ENCODE measurements around the gene CPSF7. TPM values are rescaled to one million over a fixed set of nuclear protein-coding genes. Genes with fewer than 3 reads are reported as not detected.
"Not testable (repeated sequence)": the region's sequence is repeated elsewhere in the genome, so short reads cannot be mapped to it uniquely, and the experiment has no call there.

The CPSF7 gene
- total RNA-seq, 1 donor from 2014 or later, result 63.2 TPM

DNA sequence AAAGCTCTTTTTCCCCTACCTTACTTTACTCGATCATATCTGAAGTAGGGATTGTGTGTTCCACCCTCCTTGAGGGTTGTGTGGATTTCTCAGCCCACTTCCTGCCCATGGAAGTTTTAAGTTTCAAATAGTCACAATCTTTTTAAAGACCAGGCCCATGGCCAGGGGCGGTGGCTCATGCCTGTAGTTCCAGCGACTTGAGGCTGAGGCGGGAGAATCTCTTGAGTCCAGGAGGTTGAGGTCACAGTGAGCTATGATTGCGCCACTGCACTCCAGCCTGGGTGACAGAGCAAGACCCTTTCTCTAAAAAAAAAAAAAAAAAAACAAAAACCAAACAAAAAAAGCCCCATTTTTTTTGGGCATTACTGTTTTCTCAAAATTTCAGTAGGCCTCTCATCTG is 42.5 kb upstream of the CPSF7 start:
- no peak overlapping the region for H2AFZ ChIP-seq (ENCODE audit: low read depth, low read length)
- peaks cover 12% of the 10 kb centered on the region for H3K4me1 Mint-ChIP-seq (ENCODE audit: low read depth, unreplicated experiment)
- H3K36me3 Mint-ChIP-seq (ENCODE audit: low read depth, unreplicated experiment), result peaks cover 19% of the 10 kb centered on the region
- H3K79me2 ChIP-seq (ENCODE audit: insufficient read depth, low read length), result no peaks in the 10 kb centered on the region
- H3K27me3 ChIP-seq (ENCODE audit: insufficient read depth, low read length), result no peaks in the 10 kb centered on the region
- no peak overlapping the region for H3K9ac ChIP-seq (ENCODE audit: low read length)
- H3K9me3 Mint-ChIP-seq (ENCODE audit: unreplicated experiment), result no peaks in the 10 kb centered on the region
- no peak overlapping the region for H3K4me3 Mint-ChIP-seq (ENCODE audit: unreplicated experiment)
- no peaks in the 10 kb centered on the region for H3K9me3 ChIP-seq (ENCODE audit: insufficient read depth, low read depth, low read length)
- TF ChIP-seq, protein P1, sequence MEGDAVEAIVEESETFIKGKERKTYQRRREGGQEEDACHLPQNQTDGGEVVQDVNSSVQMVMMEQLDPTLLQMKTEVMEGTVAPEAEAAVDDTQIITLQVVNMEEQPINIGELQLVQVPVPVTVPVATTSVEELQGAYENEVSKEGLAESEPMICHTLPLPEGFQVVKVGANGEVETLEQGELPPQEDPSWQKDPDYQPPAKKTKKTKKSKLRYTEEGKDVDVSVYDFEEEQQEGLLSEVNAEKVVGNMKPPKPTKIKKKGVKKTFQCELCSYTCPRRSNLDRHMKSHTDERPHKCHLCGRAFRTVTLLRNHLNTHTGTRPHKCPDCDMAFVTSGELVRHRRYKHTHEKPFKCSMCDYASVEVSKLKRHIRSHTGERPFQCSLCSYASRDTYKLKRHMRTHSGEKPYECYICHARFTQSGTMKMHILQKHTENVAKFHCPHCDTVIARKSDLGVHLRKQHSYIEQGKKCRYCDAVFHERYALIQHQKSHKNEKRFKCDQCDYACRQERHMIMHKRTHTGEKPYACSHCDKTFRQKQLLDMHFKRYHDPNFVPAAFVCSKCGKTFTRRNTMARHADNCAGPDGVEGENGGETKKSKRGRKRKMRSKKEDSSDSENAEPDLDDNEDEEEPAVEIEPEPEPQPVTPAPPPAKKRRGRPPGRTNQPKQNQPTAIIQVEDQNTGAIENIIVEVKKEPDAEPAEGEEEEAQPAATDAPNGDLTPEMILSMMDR (IDR thresholded peaks at IDR 0.05; ENCODE audit: insufficient read depth, low read depth, low read length), result no peak
- no peak for TF ChIP-seq EZH2 (IDR thresholded peaks at IDR 0.05; ENCODE audit: insufficient read depth, low read length)
- FAIRE-seq, result no peak
- H4K20me1 ChIP-seq (ENCODE audit: insufficient read depth, low read length), result no peaks in the 10 kb centered on the region
- H3K4me1 ChIP-seq (ENCODE audit: insufficient read depth, low read length), result no peaks in the 10 kb centered on the region
- no peak overlapping the region for H3K4me3 ChIP-seq (ENCODE audit: insufficient read depth, low read depth, low read length)
- H3K27ac ChIP-seq (ENCODE audit: low read depth, low read length), result no peak overlapping the region
- H3K36me3 ChIP-seq (ENCODE audit: insufficient read depth, low read length), result no peaks in the 10 kb centered on the region
- no peak overlapping the region for H3K27ac Mint-ChIP-seq (ENCODE audit: unreplicated experiment)
- H3K27me3 Mint-ChIP-seq (ENCODE audit: low read depth, unreplicated experiment), result peaks cover 1% of the 10 kb centered on the region
- DNase-seq (ENCODE audit: low read depth), result peak; percentile 45
- H3K4me2 ChIP-seq (ENCODE audit: low read length), result no peak overlapping the region

DNA sequence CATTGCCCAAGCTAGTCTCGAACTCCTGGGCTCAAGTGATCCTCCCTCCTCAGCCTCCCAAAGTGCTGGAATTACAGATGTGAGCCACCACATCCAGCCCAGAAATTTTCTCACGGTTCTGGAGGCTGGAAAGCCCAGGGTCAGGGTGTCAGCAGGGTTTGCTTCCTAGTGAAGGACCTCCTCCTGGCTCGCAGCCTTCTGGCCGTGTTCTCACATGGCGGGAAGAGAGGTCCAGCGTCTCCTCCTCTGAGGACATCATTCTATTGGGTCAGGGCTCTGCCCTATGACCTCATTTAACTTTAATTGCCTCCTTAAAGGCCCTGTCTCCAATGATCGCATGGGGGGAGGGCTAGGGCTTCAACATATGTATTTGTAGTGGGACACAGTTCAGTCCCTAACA is 38.2 kb upstream of the CPSF7 start:
- Mint-ChIP-seq H3K27ac (ENCODE audit: unreplicated experiment) (no peak overlapping the region), H3K36me3 (ENCODE audit: low read depth, unreplicated experiment) (peaks cover 15% of the 10 kb centered on the region), H3K4me1 (ENCODE audit: low read depth, unreplicated experiment) (peaks cover 3% of the 10 kb centered on the region), H3K4me3 (ENCODE audit: unreplicated experiment) (no peak overlapping the region), H3K9me3 (ENCODE audit: unreplicated experiment) (no peaks in the 10 kb centered on the region), H3K27me3 (ENCODE audit: low read depth, unreplicated experiment) (no peaks in the 10 kb centered on the region)
- no peak overlapping the region for H3K4me3 ChIP-seq (ENCODE audit: insufficient read depth, low read depth, low read length)
- no peaks in the 10 kb centered on the region for H3K27me3 ChIP-seq (ENCODE audit: insufficient read depth, low read length)
- no peaks in the 10 kb centered on the region for H3K4me1 ChIP-seq (ENCODE audit: insufficient read depth, low read length)
- no peak overlapping the region for H3K9ac ChIP-seq (ENCODE audit: low read length)
- no peak overlapping the region for H2AFZ ChIP-seq (ENCODE audit: low read depth, low read length)
- no peak overlapping the region for H3K4me2 ChIP-seq (ENCODE audit: low read length)
- no peaks in the 10 kb centered on the region for H3K79me2 ChIP-seq (ENCODE audit: insufficient read depth, low read length)
- no peaks in the 10 kb centered on the region for H4K20me1 ChIP-seq (ENCODE audit: insufficient read depth, low read length)
- DNase-seq (ENCODE audit: low read depth), result no peak
- TF ChIP-seq EZH2 (IDR thresholded peaks at IDR 0.05; ENCODE audit: insufficient read depth, low read length), result no peak
- TF ChIP-seq, protein P1 (IDR thresholded peaks at IDR 0.05; ENCODE audit: insufficient read depth, low read depth, low read length), result no peak
- no peak for FAIRE-seq
- no peak overlapping the region for H3K27ac ChIP-seq (ENCODE audit: low read depth, low read length)
- no peaks in the 10 kb centered on the region for H3K36me3 ChIP-seq (ENCODE audit: insufficient read depth, low read length)
- no peaks in the 10 kb centered on the region for H3K9me3 ChIP-seq (ENCODE audit: insufficient read depth, low read depth, low read length)

DNA sequence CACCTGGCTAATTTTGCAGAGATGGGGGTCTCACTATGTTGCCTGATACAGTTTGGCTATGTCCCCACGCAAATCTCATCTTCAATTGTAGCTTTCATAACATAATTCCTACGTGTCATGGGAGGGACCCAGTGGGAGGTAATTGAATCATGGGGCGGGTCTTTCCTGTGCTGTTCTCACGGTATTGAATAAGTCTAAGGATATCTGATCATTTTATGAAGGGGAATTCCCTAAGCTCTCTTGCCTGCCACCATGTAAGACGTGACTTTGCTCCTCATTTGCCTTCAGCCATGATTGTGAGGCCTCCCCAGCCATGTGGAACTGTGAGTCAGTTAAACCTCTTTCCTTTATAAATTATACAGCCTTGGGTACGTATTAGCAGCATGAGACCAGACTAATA is 37.8 kb upstream of the CPSF7 start:
- H3K4me3 Mint-ChIP-seq (ENCODE audit: unreplicated experiment); H3K4me2 ChIP-seq (ENCODE audit: low read length); H3K9me3 Mint-ChIP-seq (ENCODE audit: unreplicated experiment); FAIRE-seq; DNase-seq (ENCODE audit: low read depth); H3K27me3 ChIP-seq (ENCODE audit: insufficient read depth, low read length); H3K9me3 ChIP-seq (ENCODE audit: insufficient read depth, low read depth, low read length); H3K36me3 ChIP-seq (ENCODE audit: insufficient read depth, low read length); H2AFZ ChIP-seq (ENCODE audit: low read depth, low read length); H3K27me3 Mint-ChIP-seq (ENCODE audit: low read depth, unreplicated experiment); H3K4me1 Mint-ChIP-seq (ENCODE audit: low read depth, unreplicated experiment); H4K20me1 ChIP-seq (ENCODE audit: insufficient read depth, low read length); H3K79me2 ChIP-seq (ENCODE audit: insufficient read depth, low read length); H3K27ac Mint-ChIP-seq (ENCODE audit: unreplicated experiment); H3K9ac ChIP-seq (ENCODE audit: low read length); H3K4me1 ChIP-seq (ENCODE audit: insufficient read depth, low read length); H3K27ac ChIP-seq (ENCODE audit: low read depth, low read length); H3K4me3 ChIP-seq (ENCODE audit: insufficient read depth, low read depth, low read length): not testable (repeated sequence)
- peaks cover 15% of the 10 kb centered on the region for H3K36me3 Mint-ChIP-seq (ENCODE audit: low read depth, unreplicated experiment)

All from astrocyte (in vitro differentiated cells and primary cell).